ENCODE results near the gene ADCY7.
A peak's percentile ranks its signal among the peaks of the same experiment; 100 is the strongest.

Gene ADCY7

GRCh38 chr16:50244140-50244503 is 22.2 kb upstream of the ADCY7 start:
- H3K9me3 Mint-ChIP-seq = no peaks in the 10 kb centered on the region
- peaks cover 13% of the 10 kb centered on the region for H3K4me1 Mint-ChIP-seq
- DNase-seq (ENCODE audit: low spot score in 2 of 2) = no peak
- no peak overlapping the region for H3K4me3 Mint-ChIP-seq
- peaks cover 3% of the 10 kb centered on the region for H3K36me3 Mint-ChIP-seq (ENCODE audit: insufficient read depth)
- ATAC-seq (replicated peaks; ENCODE audit: extremely low read depth, poor library complexity, severe bottlenecking) = no peak
- H3K27me3 Mint-ChIP-seq = no peaks in the 10 kb centered on the region
- H3K27ac Mint-ChIP-seq (ENCODE audit: low read depth) = no peak overlapping the region

GRCh38 chr16:50244504-50245416 is 21.6 kb upstream of the ADCY7 start:
- Mint-ChIP-seq H3K36me3 (ENCODE audit: insufficient read depth) (peaks cover 3% of the 10 kb centered on the region), H3K27me3 (no peaks in the 10 kb centered on the region), H3K4me1 (peaks cover 13% of the 10 kb centered on the region), H3K27ac (ENCODE audit: low read depth) (peak overlapping the region; percentile 67), H3K9me3 (no peaks in the 10 kb centered on the region), H3K4me3 (peak overlapping the region; percentile 75)
- DNase-seq (ENCODE audit: low spot score in 2 of 2) = no peak
- no peak for ATAC-seq (replicated peaks; ENCODE audit: extremely low read depth, poor library complexity, severe bottlenecking)

- no peaks in the 10 kb centered on the region for H3K27me3 Mint-ChIP-seq
- ATAC-seq (replicated peaks; ENCODE audit: extremely low read depth, poor library complexity, severe bottlenecking) (peak; percentile 70), DNase-seq (ENCODE audit: low spot score in 2 of 2) (no peak)
- H3K36me3 Mint-ChIP-seq (ENCODE audit: insufficient read depth) = peaks cover 3% of the 10 kb centered on the region
- H3K9me3 Mint-ChIP-seq = no peaks in the 10 kb centered on the region
- peaks cover 13% of the 10 kb centered on the region for H3K4me1 Mint-ChIP-seq
- peak overlapping the region; percentile 75 for H3K4me3 Mint-ChIP-seq
- H3K27ac Mint-ChIP-seq (ENCODE audit: low read depth) = peak overlapping the region; percentile 67
Measured at GRCh38 chr16:50245417-50246298, 20.7 kb upstream of the ADCY7 start.

DNA sequence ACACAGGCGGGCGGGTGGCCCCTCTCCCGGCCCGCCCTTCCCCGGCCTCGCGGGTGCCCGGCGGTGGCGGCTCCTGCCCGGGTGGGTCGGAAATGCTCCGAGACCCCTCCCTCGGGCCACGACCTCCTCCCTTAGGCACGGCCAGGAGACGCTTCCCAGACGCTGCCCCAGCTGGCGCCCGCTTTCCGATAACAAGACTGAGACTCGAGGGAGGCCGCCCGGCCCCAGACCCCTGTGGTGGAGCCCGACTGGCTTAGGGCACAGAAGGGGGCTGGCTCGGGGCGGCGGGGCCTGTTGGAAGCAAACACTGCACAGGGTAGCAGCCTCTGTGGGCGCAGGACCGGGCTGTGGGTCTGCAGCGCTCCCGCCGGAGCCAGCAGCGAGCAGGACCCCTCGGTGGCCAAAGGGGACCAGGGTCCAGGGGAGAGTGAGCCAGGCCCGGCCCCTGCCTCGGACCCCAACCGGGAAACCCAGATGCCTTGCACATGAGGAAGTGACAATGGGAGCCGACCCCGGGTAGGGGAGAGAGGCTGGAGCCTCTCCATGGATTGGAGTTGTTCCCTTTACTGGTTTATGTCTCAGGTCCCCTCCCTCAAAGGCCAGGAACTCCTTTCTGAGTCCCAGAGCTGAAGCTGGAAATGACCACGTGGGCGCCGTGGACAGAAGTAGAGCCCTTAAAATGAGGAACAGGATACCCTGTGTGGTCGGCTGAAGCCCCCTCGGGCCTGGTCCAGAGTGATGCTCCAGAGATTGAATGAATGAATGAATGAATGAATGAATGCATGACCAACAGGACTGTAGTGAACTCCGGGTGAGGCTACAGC is 19.8 kb upstream of the ADCY7 start:
- Mint-ChIP-seq H3K4me3 (peak overlapping the region; percentile 74), H3K27ac (ENCODE audit: low read depth) (no peak overlapping the region), H3K27me3 (no peaks in the 10 kb centered on the region), H3K36me3 (ENCODE audit: insufficient read depth) (peaks cover 3% of the 10 kb centered on the region), H3K9me3 (no peaks in the 10 kb centered on the region), H3K4me1 (peaks cover 13% of the 10 kb centered on the region)
- DNase-seq (ENCODE audit: low spot score in 2 of 2) (no peak), ATAC-seq (replicated peaks; ENCODE audit: extremely low read depth, poor library complexity, severe bottlenecking) (no peak)

- Mint-ChIP-seq H3K9me3 (no peaks in the 10 kb centered on the region), H3K36me3 (ENCODE audit: insufficient read depth) (peaks cover 3% of the 10 kb centered on the region), H3K4me3 (peak overlapping the region; percentile 74), H3K27ac (ENCODE audit: low read depth) (no peak overlapping the region), H3K27me3 (no peaks in the 10 kb centered on the region), H3K4me1 (peaks cover 13% of the 10 kb centered on the region)
- no peak for DNase-seq (ENCODE audit: low spot score in 2 of 2)
- no peak for ATAC-seq (replicated peaks; ENCODE audit: extremely low read depth, poor library complexity, severe bottlenecking)
Measured at GRCh38 chr16:50247123-50247905, 19.0 kb upstream of the ADCY7 start.

DNA sequence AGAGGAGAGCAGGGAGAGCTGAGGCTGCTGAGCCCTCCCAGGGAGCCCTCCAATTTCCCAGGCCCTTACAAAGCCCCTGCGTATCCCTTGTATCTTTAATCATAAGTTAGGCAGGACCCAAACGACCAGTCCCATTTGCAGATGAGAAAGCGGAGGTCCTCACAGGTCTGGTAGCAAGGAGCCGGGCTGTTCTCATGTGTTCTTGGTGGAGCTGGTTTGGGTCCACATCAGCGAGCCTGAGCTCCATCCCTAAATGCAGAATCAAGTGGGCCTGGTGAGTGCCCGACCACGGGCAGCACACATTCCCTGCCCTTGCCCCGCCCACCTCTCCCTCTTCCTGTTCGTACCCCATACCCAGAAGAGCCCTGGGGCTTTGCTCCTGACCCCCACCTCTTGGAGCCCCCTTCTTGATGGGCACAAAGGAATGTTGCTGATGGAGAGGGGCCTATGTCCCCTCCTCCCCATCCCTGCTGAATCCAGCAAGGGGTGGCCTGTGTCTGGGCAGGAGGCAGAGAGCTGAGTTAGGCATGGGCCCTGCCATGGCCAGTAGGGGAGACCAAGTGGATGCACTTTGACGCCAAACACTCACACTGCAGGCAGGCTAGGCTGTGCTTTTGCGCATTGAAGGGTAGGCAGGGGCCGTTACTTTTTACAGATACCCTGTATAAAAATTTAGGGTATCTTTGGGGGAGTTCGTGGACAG is 18.3 kb upstream of the ADCY7 start:
- ATAC-seq (replicated peaks; ENCODE audit: extremely low read depth, poor library complexity, severe bottlenecking) (no peak), DNase-seq (ENCODE audit: low spot score in 2 of 2) (no peak)
- Mint-ChIP-seq H3K27me3 (no peaks in the 10 kb centered on the region), H3K4me1 (peaks cover 13% of the 10 kb centered on the region), H3K27ac (ENCODE audit: low read depth) (no peak overlapping the region), H3K4me3 (peak overlapping the region; percentile 74), H3K36me3 (ENCODE audit: insufficient read depth) (peaks cover 3% of the 10 kb centered on the region), H3K9me3 (no peaks in the 10 kb centered on the region)

GRCh38 chr16:50248845-50249244 is 17.5 kb upstream of the ADCY7 start:
- DNase-seq (ENCODE audit: low spot score in 2 of 2) = no peak
- no peaks in the 10 kb centered on the region for H3K27me3 Mint-ChIP-seq
- no peak overlapping the region for H3K27ac Mint-ChIP-seq (ENCODE audit: low read depth)
- peaks cover 13% of the 10 kb centered on the region for H3K4me1 Mint-ChIP-seq
- peaks cover 3% of the 10 kb centered on the region for H3K36me3 Mint-ChIP-seq (ENCODE audit: insufficient read depth)
- no peak for ATAC-seq (replicated peaks; ENCODE audit: extremely low read depth, poor library complexity, severe bottlenecking)
- H3K9me3 Mint-ChIP-seq = no peaks in the 10 kb centered on the region
- H3K4me3 Mint-ChIP-seq = no peak overlapping the region

DNA sequence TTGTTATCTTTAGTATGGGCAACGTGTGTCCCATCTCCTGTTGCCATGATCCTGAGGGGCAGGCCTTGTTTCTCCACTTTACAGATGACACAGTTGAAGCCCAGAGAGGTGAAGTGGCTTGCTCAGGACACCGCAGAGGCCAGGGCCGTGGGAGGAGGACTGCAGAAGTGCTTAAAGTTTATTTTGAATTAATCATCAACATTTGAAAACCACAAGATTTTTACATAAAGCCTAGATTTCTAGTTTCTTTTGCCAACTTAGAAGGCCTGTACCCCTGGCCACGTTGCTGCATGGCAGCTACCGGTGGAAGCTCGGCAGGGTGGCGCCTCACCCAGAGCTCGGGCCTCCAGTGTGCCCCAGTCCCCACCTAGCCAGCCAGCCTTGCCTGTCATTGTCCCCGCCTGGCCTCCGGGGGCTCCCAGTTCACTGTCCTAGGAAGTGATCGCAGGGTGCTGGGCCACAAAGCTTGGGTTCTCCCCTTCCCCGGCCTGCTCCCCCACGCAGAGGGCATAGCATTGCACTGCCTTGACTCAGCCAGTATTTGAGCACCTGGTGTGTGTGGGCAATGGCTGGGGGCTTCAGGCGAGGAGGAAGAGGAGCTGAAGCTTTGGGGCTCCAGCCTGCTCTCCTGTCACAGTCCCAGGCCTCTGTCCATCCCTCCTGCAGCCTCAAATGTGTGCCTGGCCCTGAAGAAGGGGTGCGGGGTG is 14.8 kb upstream of the ADCY7 start:
- DNase-seq (ENCODE audit: low spot score in 2 of 2) = no peak
- peaks cover 3% of the 10 kb centered on the region for H3K36me3 Mint-ChIP-seq (ENCODE audit: insufficient read depth)
- no peaks in the 10 kb centered on the region for H3K9me3 Mint-ChIP-seq
- ATAC-seq (replicated peaks; ENCODE audit: extremely low read depth, poor library complexity, severe bottlenecking) = no peak
- H3K4me3 Mint-ChIP-seq = no peak overlapping the region
- no peaks in the 10 kb centered on the region for H3K27me3 Mint-ChIP-seq
- H3K4me1 Mint-ChIP-seq = peaks cover 6% of the 10 kb centered on the region
- no peak overlapping the region for H3K27ac Mint-ChIP-seq (ENCODE audit: low read depth)

- Mint-ChIP-seq H3K27ac (ENCODE audit: low read depth) (no peak overlapping the region), H3K9me3 (no peaks in the 10 kb centered on the region), H3K36me3 (ENCODE audit: insufficient read depth) (peaks cover 3% of the 10 kb centered on the region), H3K27me3 (no peaks in the 10 kb centered on the region), H3K4me1 (peaks cover under 1% of the 10 kb centered on the region), H3K4me3 (no peak overlapping the region)
- ATAC-seq (replicated peaks; ENCODE audit: extremely low read depth, poor library complexity, severe bottlenecking) = no peak
- peak in 1 of 2 donors; percentile 2 for DNase-seq (ENCODE audit: low spot score in 2 of 2)
Measured at GRCh38 chr16:50252082-50252611, 14.2 kb upstream of the ADCY7 start.

DNA sequence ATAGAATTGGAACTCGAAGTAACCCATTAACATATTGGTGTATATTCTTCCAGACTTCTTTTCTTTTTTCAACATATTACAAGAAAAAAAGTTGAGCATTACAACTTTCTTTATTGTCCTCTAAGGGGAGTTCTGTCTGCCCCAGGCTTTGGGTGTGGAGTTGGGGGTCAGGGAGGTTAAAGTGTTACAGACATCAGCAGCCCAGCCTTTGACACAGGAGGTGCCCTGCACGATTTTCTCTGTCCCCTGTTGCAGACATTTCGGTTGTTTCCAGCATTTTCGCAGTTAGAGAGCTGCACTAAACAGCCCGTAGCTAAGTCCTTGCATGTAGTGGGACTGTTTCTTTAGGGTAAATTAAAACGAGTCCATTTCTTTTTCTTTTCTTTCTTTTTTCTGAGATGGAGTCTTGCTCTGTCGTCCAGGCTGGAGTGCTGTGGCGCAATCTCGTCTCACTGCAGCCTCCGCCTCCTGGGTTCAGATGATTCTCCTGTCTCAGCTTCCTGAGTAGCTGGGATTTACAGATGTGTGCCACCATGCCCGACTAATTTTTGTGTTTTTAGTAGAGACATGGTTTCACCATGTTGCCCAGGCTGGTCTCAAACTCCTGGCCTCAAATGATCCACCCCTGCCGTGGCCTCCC is 13.4 kb upstream of the ADCY7 start:
- Mint-ChIP-seq H3K9me3 (no peaks in the 10 kb centered on the region), H3K36me3 (ENCODE audit: insufficient read depth) (peaks cover 2% of the 10 kb centered on the region), H3K4me3 (no peak overlapping the region)

More for the DNA sequence above, 13.4 kb upstream of the ADCY7 start:
- no peaks in the 10 kb centered on the region for H3K4me1 Mint-ChIP-seq
- no peak for DNase-seq (ENCODE audit: low spot score in 2 of 2)
- no peak for ATAC-seq (replicated peaks; ENCODE audit: extremely low read depth, poor library complexity, severe bottlenecking)
- H3K27me3 Mint-ChIP-seq = no peaks in the 10 kb centered on the region
- no peak overlapping the region for H3K27ac Mint-ChIP-seq (ENCODE audit: low read depth)

Data from central memory CD8-positive, alpha-beta T cell (primary cell).